Activated naive CD8-positive, alpha-beta T cell treated with anti-CD3 and anti-CD28 coated beads, Interleukin-2, amount 50 U/mL, for 16 hours (primary cell): ENCODE data around the gene C5orf46.

Source experiments
- DNase-seq: peaks from one replicate; pipeline ENCODE4 v3.0.0-alpha.2; 2020; ENCODE audit warnings: low read depth, low spot score

Gene C5orf46

GRCh38 chr5:147859962-147860640 lies 46.2 kb downstream of the C5orf46 start:
- no peak for DNase-seq

- no peak for DNase-seq
These were observed 47.8 kb downstream of the C5orf46 start for GRCh38 chr5:147858565-147858964.

- no peak for DNase-seq
These were observed 48.8 kb downstream of the C5orf46 start for GRCh38 chr5:147857302-147858129.

DNA sequence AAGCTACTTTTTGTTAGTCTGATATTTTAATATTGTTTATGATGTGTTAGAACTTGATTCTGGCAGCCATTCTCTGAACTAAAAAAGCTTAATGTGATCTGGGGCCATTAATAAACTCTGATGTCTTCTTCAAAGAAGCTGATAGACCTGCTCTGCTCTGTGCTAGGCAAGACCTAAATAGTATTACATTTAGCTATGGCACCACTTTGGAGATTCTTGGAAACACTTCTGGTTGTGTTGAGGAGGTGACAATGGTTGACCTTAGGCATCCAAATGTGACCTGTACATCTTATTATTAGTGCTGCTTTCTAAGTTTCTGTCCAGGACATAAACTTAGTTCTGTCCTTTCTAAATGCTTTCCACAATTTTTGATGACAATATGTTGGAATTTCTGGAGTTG lies 49.5 kb downstream of the C5orf46 start:
- DNase-seq = no peak

- DNase-seq = no peak
These were observed 50.6 kb downstream of the C5orf46 start for GRCh38 chr5:147855774-147856069.

GRCh38 chr5:147854894-147855773 lies 51.2 kb downstream of the C5orf46 start:
- DNase-seq = no peak

GRCh38 chr5:147854331-147854730 lies 52.0 kb downstream of the C5orf46 start:
- no peak for DNase-seq

GRCh38 chr5:147853372-147853987 lies 52.9 kb downstream of the C5orf46 start:
- no peak for DNase-seq

DNA sequence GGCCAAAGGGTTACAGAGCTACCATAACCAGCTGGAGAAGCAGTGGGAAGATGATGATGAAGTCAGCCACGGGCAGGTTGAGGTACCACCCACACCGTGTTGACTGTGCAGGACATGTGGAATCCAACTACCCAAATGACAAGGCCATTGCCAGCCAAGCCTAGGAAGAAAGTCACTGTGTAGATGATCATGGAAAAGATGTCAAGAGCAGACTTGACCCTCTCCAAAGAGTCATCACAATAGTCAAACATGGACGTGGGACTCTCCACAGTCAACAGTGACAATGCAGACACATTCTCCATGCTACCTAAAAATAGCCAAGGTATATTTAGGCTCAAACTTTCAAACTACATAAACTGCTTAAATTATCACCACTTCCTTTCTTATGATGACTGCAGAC lies 54.0 kb downstream of the C5orf46 start:
- no peak for DNase-seq

GRCh38 chr5:147851578-147851977 lies 54.8 kb downstream of the C5orf46 start:
- DNase-seq = no peak

DNA sequence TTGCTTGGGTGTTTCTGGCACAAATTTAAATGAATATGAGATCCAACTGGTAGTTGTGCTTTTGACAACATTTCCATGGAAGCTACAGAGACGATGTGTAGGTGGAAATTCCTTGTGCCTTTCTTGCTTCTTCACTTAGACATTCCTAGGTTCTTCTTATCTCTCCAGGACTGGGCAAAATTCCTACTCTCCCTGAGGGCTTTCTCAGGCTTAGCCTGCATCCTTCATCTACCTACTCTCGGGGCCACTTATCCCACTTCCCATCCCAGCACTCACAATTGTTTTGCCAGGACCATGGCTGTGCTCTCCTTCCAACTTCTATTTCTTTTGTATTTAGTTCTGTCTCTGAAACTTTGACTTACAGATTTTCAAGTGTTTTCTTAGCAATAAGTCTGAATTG lies 57.1 kb downstream of the C5orf46 start:
- no peak for DNase-seq

DNA sequence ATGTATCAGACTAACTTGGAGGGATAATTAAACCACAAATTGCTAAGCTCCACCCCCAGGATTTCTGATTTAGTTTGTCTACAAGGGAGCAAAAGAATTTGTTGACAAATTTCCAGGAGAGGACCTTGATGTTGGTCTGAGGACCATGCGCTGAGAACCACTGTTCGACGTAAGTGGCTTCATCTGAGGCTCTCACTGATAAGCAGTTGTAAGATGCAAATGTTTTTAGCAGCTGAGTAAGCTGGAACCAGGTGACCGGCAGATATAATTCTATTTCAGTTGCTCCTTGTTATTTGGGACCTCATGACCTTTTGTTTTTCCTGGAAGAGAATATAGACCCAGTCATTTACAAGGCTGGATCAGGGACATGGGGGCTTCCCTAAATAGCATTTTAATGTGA lies 60.7 kb downstream of the C5orf46 start:
- no peak for DNase-seq

DNA sequence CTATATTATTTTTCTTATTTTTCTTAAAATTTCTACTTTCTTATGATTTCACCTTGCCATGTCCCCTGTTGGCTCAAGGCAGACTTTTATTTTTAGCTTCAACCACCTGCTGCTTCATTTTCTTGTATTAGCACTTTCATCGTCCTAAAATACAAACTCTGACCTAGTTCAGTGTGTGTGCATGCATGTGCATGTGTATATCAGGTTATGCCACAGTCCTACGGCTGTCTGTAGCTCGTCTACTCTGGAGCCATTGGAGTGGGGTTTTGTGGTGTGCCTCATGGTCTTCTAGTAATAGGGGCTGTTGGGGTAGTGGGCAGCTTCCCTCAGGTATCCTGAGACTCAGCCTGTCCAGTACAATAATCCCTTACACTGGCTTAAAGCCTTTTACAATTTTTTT lies 61.5 kb downstream of the C5orf46 start:
- no peak for DNase-seq

GRCh38 chr5:147842869-147843268 lies 63.5 kb downstream of the C5orf46 start:
- DNase-seq = no peak
